HepG2 (cell line): ENCODE measurements around the gene GNA12. TPM values are rescaled to one million over a fixed set of nuclear protein-coding genes. Genes with fewer than 3 reads are reported as not detected.

Experiments used
- ATAC-seq: fragments of 200-7000 bp; cut with Tn5 transposase; 3 replicates; pipeline ENCODE4 v1.9.1; 2020; ENCODE audit warnings: mild to moderate bottlenecking, moderate library complexity
- BruUV-seq: library from RNA; stranded (reverse); fragments of 400-500 nt; replicated peaks from 2 replicates; lab custom pipeline; 2021; lab: Mats Ljungman, UMichigan
- CTCF ChIA-PET: fragments of 300-600 bp; formaldehyde crosslinking; extraction: SDS; loops from one replicate; lab custom pipeline; 2021; ENCODE audit warnings: low total read pairs, inconsistent platforms, low intra/inter-chr PET ratio; lab: Yijun Ruan, JAX
- POLR2A ChIA-PET: fragments of 350-600 bp; sonication (Branson Sonifier 250); formaldehyde crosslinking; loops from one replicate; lab custom pipeline; 2020; ENCODE audit warnings: antibody characterized with exemption, inconsistent platforms; lab: Yijun Ruan, JAX
- DNase-seq: peaks from one replicate; pipeline ENCODE4 v3.0.0-alpha.2; 2015; ENCODE audit warnings: low spot score
- FAIRE-seq: peaks from 3 replicates; lab custom pipeline; 2011; peaks lifted over from hg19 to GRCh38; lab: Jason Lieb, UNC
- H2AFZ ChIP-seq: one replicate; pipeline ENCODE4 v1.6.1; 2011; ENCODE audit warnings: low read length, inconsistent platforms
- H3K27ac ChIP-seq: fragments of 300-600 bp; 3 replicates; pipeline ENCODE4 v1.8.0; 2011; ENCODE audit warnings: mixed run types, mild to moderate bottlenecking, mixed read lengths, low read length, inconsistent platforms; ENCODE audit not compliant: insufficient read depth; ENCODE audit errors: extremely low read length
- H3K27me3 ChIP-seq, 2 experiments: fragments of 200-600 bp in 1 of 2; 2 replicates in 1 of 2; 3 replicates in 1 of 2; pipeline versions ENCODE4 v1.6.0 to v1.8.0; 2011; ENCODE audit warnings: low read length in 2 of 2, mild to moderate bottlenecking in 2 of 2, moderate library complexity in 2 of 2, inconsistent platforms in 1 of 2; ENCODE audit not compliant: insufficient read depth in 2 of 2, control insufficient read depth in 1 of 2
- H3K36me3 ChIP-seq, 2 experiments: fragments of 200-600 bp in 1 of 2; replicated peaks in 1 of 2; 2 replicates in 1 of 2; 3 replicates in 1 of 2; pipeline versions ENCODE4 v1.5.1 to v1.8.0; 2011; ENCODE audit warnings: low read length in 2 of 2, inconsistent platforms in 1 of 2; ENCODE audit not compliant: insufficient read depth in 2 of 2, control insufficient read depth in 1 of 2
- H3K4me1 ChIP-seq: 2 replicates; pipeline ENCODE4 v1.5.1; 2012; ENCODE audit warnings: low read length, inconsistent platforms; ENCODE audit not compliant: insufficient read depth
- H3K4me2 ChIP-seq: 2 replicates; pipeline ENCODE4 v1.6.0; 2011; ENCODE audit warnings: low read depth, low read length, inconsistent platforms
- H3K4me3 ChIP-seq, 3 experiments: fragments of 200-600 bp in 1 of 3; sonication (generic), shearing (Covaris generic) in 1 of 3; replicated peaks in 1 of 3; 2 replicates each; pipeline ENCODE4 v1.5.1; 2011 to 2016; ENCODE audit warnings: low read length in 3 of 3, inconsistent platforms in 2 of 3, low read depth in 2 of 3, mild to moderate bottlenecking in 2 of 3, control low read depth in 1 of 3, mixed read lengths in 1 of 3; ENCODE audit not compliant: insufficient read depth in 1 of 3
- H3K79me2 ChIP-seq: one replicate; pipeline ENCODE4 v1.6.1; 2011; ENCODE audit warnings: low read length, inconsistent platforms; ENCODE audit not compliant: insufficient read depth
- H3K9ac ChIP-seq: 2 replicates; pipeline ENCODE4 v1.6.0; 2011; ENCODE audit warnings: mild to moderate bottlenecking, low read depth, low read length, inconsistent platforms; ENCODE audit not compliant: insufficient read depth
- H3K9me3 ChIP-seq: 2 replicates; pipeline ENCODE4 v1.5.1; 2012; ENCODE audit warnings: mild to moderate bottlenecking, low read length
- H4K20me1 ChIP-seq: 2 replicates; pipeline ENCODE4 v1.6.0; 2011; ENCODE audit warnings: inconsistent platforms, mild to moderate bottlenecking, low read length, moderate library complexity; ENCODE audit not compliant: insufficient read depth
- FOSL2 ChIP-seq: sonication (generic); formaldehyde crosslinking; IDR thresholded peaks from 2 replicates; pipeline ENCODE4 v1.4.0; 2020; ENCODE audit warnings: missing genetic modification reagents
- HDAC1 ChIP-seq: sonication (generic); formaldehyde crosslinking; IDR thresholded peaks from 2 replicates; pipeline ENCODE4 v1.5.1; 2020; ENCODE audit warnings: mild to moderate bottlenecking, missing genetic modification reagents
- PBX2 ChIP-seq: IDR thresholded peaks from 2 replicates; pipeline ENCODE4 v1.6.1; 2016; ENCODE audit warnings: control low read depth
- PITX1 ChIP-seq: sonication (generic); formaldehyde crosslinking; IDR thresholded peaks from 2 replicates; pipeline ENCODE4 v1.5.1; 2020; ENCODE audit warnings: mild to moderate bottlenecking, missing genetic modification reagents
- SRSF9 ChIP-seq: fragments of 200-400 bp; formaldehyde crosslinking; IDR thresholded peaks from 2 replicates; pipeline ENCODE4 v1.6.1; 2018; ENCODE audit warnings: borderline replicate concordance, mild to moderate bottlenecking, low read depth, low read length; ENCODE audit not compliant: insufficient read depth, poor library complexity, severe bottlenecking
- ZMYM3 ChIP-seq: sonication (generic); formaldehyde crosslinking; IDR thresholded peaks from 2 replicates; pipeline ENCODE4 v1.5.1; 2020; ENCODE audit warnings: mild to moderate bottlenecking, missing genetic modification reagents
- ZNF121 ChIP-seq: sonication (generic); formaldehyde crosslinking; IDR thresholded peaks from 2 replicates; pipeline ENCODE4 v1.5.0; 2020; ENCODE audit warnings: mild to moderate bottlenecking, missing genetic modification reagents
- ZNF546 ChIP-seq: sonication (generic); formaldehyde crosslinking; conservative IDR thresholded peaks from 2 replicates; pipeline ENCODE4 v1.8.1; 2023; ENCODE audit warnings: mild to moderate bottlenecking, missing genetic modification reagents
- ZNF574 ChIP-seq: sonication (generic); formaldehyde crosslinking; IDR thresholded peaks from 2 replicates; pipeline ENCODE4 v1.4.0; 2020; ENCODE audit warnings: missing genetic modification reagents
- ZNF687 ChIP-seq: sonication (generic); formaldehyde crosslinking; IDR thresholded peaks from 2 replicates; pipeline ENCODE4 v1.5.1; 2020; ENCODE audit warnings: mild to moderate bottlenecking, missing genetic modification reagents, moderate library complexity
- WGBS: methylation state at CpG from one replicate; pipeline ENCODE4 v1.1.6; 2017; ENCODE audit warnings: low lambda C conversion rate; 5-methylcytosine and 5-hydroxymethylcytosine counted together
- in situ Hi-C: cut with HindIII; loops from 2 replicates; pipeline ENCODE4 v1.10.0; 2017; ENCODE audit warnings: low pct_unique_long_range_greater_than_20kb; ENCODE audit not compliant: extremely low pct_ligation_motif_present
- intact Hi-C: fragments of 100-400 bp; cut with micrococcal nuclease; formaldehyde crosslinking; loops from one replicate; pipeline ENCODE4 v1.10.0; 2022; ENCODE audit not compliant: unreplicated experiment
- polyA plus RNA-seq, 8 experiments: library from polyadenylated mRNA; depleted of rRNA in 3 of 8; stranded (reverse) in 7 of 8; unstranded in 1 of 8; fragments of >200 nt; fragmentation: Illumina TruSeq in 4 of 8; extraction: Trizol in 4 of 8; gene quantifications; 2 replicates each; pipeline versions ENCODE4 v1.2.1 to v1.2.3, GENCODE V29; 2011 to 2016; ENCODE audit warnings: low read depth in 4 of 8, missing spikeins in 1 of 8, mixed read lengths in 1 of 8; ENCODE audit not compliant: insufficient read depth in 1 of 8
- total RNA-seq, 5 experiments: library from RNA; depleted of rRNA; stranded (reverse); fragments of >200 nt; fragmentation: Illumina TruSeq; extraction: Trizol; gene quantifications; 2 replicates each; pipeline ENCODE4 v1.2.3, GENCODE V29; 2016; ENCODE audit warnings: low read depth in 1 of 5
- TF ChIP-seq, protein P1 (sequence below): sonication (generic); formaldehyde crosslinking; IDR thresholded peaks from 2 replicates; pipeline ENCODE4 v1.5.0; 2020; ENCODE audit warnings: mild to moderate bottlenecking, missing genetic modification reagents
- TF ChIP-seq, protein P2 (sequence below): sonication (generic); formaldehyde crosslinking; IDR thresholded peaks from 2 replicates; pipeline ENCODE4 v1.5.1; 2020; ENCODE audit warnings: mild to moderate bottlenecking, missing genetic modification reagents, moderate library complexity

The GNA12 gene
- total and polyA plus RNA-seq, 2 of the 13 experiments (the other 11 are each of a cell fraction or from before 2014, with no cell fraction given) = 16.2 to 50.9 TPM

- ChIA-PET POLR2A (interaction anchor here (1.1 kb wide), 2 partner anchors 32 to 38 kb away, joined by 4 read pairs; no protein-coding TSS in a partner anchor), CTCF (no interaction called here)
- TF ChIP-seq PITX1 (CRISPR knock-in tag) (0 out of 2 replicates have a peak, but pooled peaks have one; percentile 28), HDAC1 (CRISPR knock-in tag) (0 out of 2 replicates have a peak, but pooled peaks have one; percentile 36), FOSL2 (peak; percentile 60), PBX2 (CRISPR knock-in tag) (no peak), ZMYM3 (CRISPR knock-in tag) (peak; percentile 79), ZNF546 (no peak), ZNF687 (0 out of 2 replicates have a peak, but pooled peaks have one; percentile 6), SRSF9 (no peak), ZNF121 (CRISPR knock-in tag) (peak; percentile 98), ZNF574 (CRISPR knock-in tag) (no peak; the same call in 1 of the 2 replicates)
- TF ChIP-seq, protein P1, sequence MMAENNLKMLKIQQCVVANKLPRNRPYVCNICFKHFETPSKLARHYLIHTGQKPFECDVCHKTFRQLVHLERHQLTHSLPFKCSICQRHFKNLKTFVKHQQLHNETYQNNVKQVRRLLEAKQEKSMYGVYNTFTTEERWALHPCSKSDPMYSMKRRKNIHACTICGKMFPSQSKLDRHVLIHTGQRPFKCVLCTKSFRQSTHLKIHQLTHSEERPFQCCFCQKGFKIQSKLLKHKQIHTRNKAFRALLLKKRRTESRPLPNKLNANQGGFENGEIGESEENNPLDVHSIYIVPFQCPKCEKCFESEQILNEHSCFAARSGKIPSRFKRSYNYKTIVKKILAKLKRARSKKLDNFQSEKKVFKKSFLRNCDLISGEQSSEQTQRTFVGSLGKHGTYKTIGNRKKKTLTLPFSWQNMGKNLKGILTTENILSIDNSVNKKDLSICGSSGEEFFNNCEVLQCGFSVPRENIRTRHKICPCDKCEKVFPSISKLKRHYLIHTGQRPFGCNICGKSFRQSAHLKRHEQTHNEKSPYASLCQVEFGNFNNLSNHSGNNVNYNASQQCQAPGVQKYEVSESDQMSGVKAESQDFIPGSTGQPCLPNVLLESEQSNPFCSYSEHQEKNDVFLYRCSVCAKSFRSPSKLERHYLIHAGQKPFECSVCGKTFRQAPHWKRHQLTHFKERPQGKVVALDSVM = peak; percentile 92
- TF ChIP-seq, protein P2, sequence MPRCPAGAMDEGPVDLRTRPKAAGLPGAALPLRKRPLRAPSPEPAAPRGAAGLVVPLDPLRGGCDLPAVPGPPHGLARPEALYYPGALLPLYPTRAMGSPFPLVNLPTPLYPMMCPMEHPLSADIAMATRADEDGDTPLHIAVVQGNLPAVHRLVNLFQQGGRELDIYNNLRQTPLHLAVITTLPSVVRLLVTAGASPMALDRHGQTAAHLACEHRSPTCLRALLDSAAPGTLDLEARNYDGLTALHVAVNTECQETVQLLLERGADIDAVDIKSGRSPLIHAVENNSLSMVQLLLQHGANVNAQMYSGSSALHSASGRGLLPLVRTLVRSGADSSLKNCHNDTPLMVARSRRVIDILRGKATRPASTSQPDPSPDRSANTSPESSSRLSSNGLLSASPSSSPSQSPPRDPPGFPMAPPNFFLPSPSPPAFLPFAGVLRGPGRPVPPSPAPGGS = no peak
- H3K9ac ChIP-seq = peak overlapping the region; percentile 84; the same call in 1 of the 2 replicates
- intact Hi-C loops (no loop called here), in situ Hi-C loops (no loop called here)
- no peak overlapping the region for H2AFZ ChIP-seq
- H3K4me1 ChIP-seq = peaks cover 72% of the 10 kb centered on the region
- 26% methylated on average over 8 of the region's 15 CpGs for WGBS
- peak overlapping the region; percentile 76 to 86 (median 86) for H3K4me3 ChIP-seq
- BruUV-seq = no TSS peak
- ATAC-seq = no peak
- no peaks in the 10 kb centered on the region for H3K9me3 ChIP-seq
- H3K27me3 ChIP-seq = no peaks in the 10 kb centered on the region
- H3K4me2 ChIP-seq = peak overlapping the region; percentile 91
- no peaks in the 10 kb centered on the region for H4K20me1 ChIP-seq
- no peak for FAIRE-seq
- peaks cover 3 to 12% of the 10 kb centered on the region in 2 experiments; a peak in 4 of 5 replicates for H3K36me3 ChIP-seq
- peaks cover 54% of the 10 kb centered on the region for H3K79me2 ChIP-seq
- H3K27ac ChIP-seq = no peak overlapping the region
- no peak for DNase-seq
Measured at GRCh38 chr7:2843191-2843685, 870 bp downstream of the GNA12 start.
